Stimulated activated CD8-positive, alpha-beta memory T cell treated with anti-CD3 and anti-CD28 coated beads, Interleukin-15, amount 100 ng/mL, for 1 hour (primary cell): ENCODE data around the gene RBFA.
"Not testable (repeated sequence)": the region's sequence is repeated elsewhere in the genome, so short reads cannot be mapped to it uniquely, and the experiment has no call there.

Experiments used
- DNase-seq: peaks from one replicate; pipeline ENCODE4 v3.0.0-alpha.2; 2020; ENCODE audit warnings: low read depth

RBFA gene

GRCh38 chr18:80034068-80034851 is at the start of gene RBFA:
Gene RBFA (plus strand): TSS chr18:80034434. CDS start chr18:80034496, 62 bp downstream.
- peak; percentile 100 for DNase-seq

DNA sequence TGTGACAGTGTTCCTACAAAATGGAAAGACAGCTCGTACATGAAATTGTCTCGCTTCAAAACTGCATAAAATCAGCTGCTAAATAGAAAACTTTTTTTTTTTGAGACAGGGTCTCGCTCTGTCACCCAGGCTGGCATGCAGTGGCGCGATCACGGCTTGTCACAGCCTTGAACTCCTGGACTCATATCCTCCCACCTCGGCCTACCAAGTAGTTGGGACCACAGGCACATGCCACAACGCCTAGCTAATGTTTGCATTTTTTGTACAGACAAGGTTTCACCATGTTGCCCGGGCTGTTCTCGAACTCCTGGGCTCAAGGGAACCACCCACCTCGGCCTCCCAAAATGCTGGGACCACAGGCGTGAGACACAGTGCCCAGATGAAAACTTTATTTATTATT is 49.1 kb upstream of the RBFA start:
- DNase-seq: no peak

DNA sequence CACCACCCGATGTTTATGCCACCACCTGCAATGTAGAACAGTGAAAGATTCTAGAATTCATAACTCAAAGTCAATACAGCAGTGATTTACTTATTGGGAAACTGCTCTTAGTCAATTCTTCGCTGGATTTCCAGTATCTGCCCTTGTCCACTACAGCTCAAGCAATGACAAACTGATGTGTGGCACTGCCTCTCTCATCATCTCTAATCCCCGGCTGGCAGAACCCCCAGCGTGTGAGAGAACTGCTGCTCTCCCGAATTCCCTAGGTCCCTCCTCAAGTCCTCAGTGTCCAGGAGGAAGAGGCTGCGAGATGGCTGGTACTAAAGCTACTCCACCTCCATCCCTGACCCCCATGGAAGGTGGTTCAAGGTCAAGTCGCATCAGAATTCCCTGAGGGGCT is 47.5 kb upstream of the RBFA start:
- no peak for DNase-seq

DNA sequence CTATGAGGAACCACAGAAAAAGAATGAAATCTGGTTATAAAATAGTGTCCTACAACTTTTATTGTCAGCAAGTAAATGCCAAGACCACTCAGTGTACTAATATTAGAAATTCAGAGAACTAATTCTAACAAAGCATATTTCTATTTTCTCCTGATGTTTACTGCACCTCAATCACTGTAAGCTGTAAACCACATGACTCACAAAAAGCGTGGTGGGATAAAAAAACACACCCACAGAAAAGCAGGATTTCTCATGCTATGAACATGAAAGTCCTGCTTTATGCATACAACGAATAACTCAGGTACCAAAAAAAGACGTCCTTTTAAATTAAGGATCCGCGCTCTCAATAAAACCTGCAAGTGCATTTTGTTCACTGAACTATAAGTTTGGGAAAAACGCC is 46.7 kb upstream of the RBFA start:
- DNase-seq: no peak

GRCh38 chr18:79988071-79988450 is 46.2 kb upstream of the RBFA start:
- peak; percentile 26 for DNase-seq

DNA sequence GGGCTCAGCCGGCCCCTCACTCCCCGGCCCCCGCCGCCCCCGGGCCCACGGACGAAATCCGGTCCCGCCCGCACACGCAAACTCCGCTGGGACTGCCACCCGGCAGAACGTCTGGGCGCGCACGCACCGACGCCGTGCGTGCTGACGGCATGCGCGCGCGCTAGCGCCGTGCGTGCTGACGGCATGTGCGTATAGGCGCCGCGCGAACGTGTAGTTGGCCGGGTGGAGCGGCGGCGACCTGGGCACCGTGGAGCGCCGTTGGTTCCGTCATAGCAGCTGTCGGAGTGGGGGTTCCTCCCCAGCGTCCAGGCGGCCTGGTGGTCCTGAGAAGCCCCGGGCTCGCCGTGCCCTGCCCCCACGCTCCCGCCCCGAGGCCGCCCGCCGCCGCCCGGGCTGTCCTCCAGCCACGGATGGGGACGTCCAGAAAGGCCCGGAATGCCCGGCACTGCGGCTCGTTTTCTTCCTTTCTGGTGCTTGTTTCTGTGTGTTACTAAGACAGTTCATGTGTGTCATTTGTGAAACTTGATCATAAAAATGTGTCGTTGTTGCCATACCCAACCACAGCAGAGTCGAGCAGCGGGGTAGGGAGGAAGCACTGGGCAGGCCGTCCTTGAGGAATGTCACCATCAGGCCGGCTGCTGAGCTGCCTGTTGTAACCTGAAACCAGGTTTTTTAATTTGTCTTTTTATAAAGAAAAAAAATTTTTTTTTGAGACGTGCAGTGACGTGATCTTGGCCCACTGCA is 45.6 kb upstream of the RBFA start, which contains the start of gene TXNL4A:
Gene TXNL4A, minus strand, starts transcription at position 113 of the 744 bp plus-strand sequence. CDS start 171 bp downstream, outside the sequence.
- DNase-seq: peak; percentile 72

GRCh38 chr18:79989195-79989497 is 45.1 kb upstream of the RBFA start:
- no peak for DNase-seq

DNA sequence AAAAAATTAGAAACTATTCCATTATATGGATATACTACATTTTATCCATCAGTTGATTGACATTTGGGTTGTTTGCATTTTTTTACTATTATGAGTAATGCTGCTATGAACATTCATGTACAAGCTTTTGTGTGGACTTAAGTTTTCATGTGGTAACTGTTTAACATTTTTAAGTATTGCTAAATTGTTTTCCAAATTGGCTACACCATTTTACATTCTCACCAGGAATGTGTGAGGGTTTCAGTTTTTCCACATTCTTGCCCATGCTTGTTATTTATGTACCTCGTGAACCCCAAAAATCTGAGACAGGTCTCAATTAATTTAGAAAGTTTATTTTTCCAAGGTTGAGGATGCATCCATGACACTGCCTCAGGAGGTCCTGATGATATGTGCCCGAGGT is 42.7 kb upstream of the RBFA start:
- DNase-seq: no peak

- not testable (repeated sequence) for DNase-seq
Measured at GRCh38 chr18:79999701-80000100, 34.5 kb upstream of the RBFA start.

DNA sequence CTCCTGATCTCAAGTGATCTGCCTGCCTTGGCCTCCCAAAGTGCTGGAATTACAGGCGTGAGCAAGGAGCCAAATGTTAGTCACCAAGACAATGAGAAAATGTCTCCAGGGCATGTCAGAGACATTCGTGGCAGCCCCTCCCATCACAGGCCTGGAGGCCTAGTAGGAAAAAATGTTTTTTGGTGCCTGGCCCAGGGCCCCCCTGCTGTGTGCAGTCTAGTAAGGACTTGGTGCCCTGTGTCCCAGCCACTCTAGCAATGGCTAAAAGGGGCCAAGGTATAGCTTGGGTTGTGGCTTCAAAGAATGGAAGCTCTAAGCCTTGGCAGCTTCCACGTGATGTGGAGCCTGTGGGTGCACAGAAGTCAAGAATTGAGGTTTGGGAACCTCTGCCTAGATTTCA is 33.4 kb upstream of the RBFA start:
- DNase-seq: no peak

DNA sequence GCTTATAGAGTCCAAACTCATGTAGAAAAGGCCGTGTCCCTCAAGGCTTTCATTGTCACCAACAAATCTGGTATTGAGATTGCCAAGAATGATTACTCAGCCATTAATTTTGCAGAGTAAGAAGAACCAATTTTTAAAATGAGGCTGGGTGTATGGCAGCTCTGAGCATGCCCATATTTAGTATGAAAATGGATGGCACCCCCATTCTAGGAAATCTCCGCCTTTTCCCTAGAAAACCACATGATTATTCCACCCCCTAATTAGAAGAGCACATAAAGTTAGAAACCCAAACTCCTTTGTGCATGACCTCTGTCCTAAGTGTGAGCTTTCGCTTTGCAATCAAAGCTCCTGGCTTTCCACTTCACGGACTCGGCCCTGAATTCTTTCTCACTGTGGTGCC is 31.8 kb upstream of the RBFA start:
- no peak for DNase-seq

GRCh38 chr18:80004600-80005342 is 29.5 kb upstream of the RBFA start:
- DNase-seq: no peak

DNA sequence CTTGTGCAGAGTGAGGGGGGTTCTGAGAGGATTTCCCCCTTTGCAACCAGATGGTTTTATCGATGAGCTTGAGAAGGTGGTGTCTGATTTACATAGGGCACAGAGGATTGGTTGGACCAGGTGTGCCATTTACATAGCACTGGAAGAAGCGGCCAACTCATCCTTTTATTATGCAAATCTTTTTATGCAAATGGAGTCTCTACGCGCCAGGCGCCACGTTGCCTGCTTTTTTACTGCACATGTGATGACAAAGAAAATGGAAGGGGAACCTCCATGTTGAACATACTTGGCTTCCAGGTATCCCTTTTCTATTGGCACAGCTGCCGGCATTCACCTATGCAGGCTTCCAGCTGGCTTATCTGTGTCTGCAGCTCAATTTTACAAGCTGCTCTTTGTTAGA is 27.5 kb upstream of the RBFA start:
- no peak for DNase-seq

DNA sequence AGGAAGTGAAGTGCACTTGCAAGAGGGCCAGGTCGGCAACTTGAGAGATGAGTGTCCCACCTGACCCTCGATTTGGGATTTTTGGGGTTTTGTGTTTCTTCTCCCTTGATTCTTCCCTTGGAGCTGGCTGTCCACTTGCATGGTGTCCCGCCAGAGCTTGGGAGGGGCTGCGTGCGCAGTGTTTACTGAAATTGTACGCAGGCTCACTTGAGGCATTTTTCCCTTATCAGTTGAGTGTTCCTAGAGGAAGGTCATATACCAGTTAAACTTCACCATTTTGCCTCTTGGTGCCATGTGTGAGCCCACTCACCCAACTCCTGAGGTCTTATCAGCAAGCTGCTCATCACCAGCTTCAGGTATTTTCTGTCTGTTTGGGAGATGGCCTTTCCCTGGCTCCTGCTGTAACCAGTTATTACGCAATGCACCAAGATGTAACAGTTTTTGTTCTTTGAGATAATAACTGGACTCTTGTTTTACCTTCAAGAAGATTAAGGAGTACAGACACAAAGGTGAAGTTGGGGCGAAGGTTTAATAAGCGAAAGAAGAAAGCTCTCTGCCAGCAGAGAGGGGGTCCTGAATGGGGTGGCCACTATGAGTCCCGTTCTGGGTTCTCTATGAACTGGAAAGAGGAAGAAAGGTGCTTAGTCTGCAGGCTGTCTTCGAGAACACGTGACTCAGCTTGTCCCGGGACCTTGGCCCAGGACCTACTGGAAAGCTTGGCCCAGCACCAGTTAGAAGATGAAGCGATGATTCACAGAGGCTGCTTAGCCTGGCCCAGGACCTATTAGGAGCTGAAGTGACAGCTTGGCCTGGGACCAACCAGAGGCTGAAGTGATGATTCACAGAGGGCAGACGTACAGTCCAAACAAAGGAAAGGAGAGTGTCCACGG is 24.3 kb upstream of the RBFA start:
- DNase-seq: no peak

- DNase-seq: no peak
Measured at GRCh38 chr18:80010551-80010906, 23.7 kb upstream of the RBFA start.

DNA sequence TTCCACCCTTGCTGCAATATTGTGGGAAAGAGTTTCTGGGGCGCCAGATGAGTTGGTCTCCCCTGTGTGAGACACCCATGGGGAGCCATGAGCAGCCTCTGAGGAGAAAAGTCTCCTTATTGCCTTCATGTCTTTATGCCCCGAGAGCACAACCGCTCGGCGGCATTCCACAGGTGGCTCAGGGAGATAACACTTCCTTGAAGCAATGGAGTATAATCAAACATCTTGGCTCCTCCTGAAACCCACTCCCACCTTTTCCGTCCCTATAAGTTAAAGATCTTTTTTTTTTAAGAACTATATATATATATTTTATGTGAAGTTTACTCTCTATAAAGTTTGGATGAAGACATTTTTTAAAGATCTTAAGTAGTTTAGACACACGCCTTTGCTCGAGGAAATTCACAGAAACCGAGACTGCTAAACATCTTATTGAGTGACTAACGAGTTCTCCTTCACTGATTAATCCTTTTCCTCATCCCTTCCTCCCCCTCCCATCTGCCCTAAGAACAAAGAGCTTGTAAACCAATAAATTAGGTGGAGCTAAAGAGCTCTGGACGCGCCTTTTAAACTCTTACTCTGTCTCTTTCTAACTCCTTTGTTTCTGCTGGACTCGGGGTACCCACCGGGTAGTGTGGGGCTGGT is 22.6 kb upstream of the RBFA start:
- not testable (repeated sequence) for DNase-seq

DNA sequence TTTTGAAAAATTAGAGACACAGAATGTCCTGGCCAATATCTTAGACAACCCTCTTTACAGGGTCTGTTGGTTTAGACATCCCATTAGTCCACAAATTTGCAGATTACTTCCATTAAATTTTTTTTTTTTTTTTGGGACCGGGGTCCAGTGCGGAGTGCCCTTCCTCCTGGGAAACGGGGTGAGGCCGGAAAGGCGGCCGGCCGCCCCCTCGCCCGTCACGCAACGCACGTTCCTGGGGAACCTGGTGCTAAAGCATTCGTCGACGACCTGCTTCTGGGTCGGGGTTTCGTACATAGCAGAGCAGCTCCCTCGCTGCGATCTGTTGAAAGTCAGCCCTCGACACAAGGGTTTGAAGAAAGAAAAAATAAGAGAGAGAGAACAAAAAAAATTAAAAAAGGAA is 21.5 kb upstream of the RBFA start:
- no peak for DNase-seq

GRCh38 chr18:80022613-80023012 is 11.6 kb upstream of the RBFA start:
- DNase-seq: no peak

GRCh38 chr18:80023173-80023572 is 11.1 kb upstream of the RBFA start:
- DNase-seq: no peak

- no peak for DNase-seq
Measured at GRCh38 chr18:80026363-80026762, 7.9 kb upstream of the RBFA start.

DNA sequence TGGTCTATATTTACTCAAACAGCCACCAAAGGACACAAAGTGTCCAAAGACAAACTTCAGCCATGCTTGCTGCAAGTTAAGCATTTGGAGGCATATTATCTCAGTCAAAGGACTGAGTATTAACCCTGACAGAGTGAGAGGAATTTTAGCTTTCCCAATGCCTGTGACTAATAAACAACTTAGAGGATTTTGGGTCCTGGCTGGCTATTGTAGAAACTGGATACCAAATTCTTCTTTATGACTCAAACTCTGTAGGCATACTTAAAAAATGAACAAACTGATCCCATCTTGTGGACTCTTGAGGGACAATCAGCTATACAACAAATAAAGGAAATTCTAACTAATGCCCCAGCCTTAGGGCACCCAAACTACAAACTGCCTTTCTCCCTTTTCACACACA is 6.5 kb upstream of the RBFA start:
- not testable (repeated sequence) for DNase-seq
